ENCODE results near the gene COX15.
"Not testable (repeated sequence)": the region's sequence is repeated elsewhere in the genome, so short reads cannot be mapped to it uniquely, and the experiment has no call there.

The COX15 gene

GRCh38 chr10:99740260-99740659 lies 8.3 kb upstream of the COX15 start:
- H3K9me3 ChIP-seq, result peaks cover 0 to 10% (median 0%) of the 10 kb centered on the region in 3 donors
- H3K4me1 ChIP-seq, result peaks cover 0 to 27% (median 7%) of the 10 kb centered on the region in 4 donors
- no peak overlapping the region for H3K4me3 ChIP-seq
- H3K36me3 ChIP-seq, result peaks cover 72 to 80% (median 79%) of the 10 kb centered on the region in 3 donors
- TF ChIP-seq, protein P1, sequence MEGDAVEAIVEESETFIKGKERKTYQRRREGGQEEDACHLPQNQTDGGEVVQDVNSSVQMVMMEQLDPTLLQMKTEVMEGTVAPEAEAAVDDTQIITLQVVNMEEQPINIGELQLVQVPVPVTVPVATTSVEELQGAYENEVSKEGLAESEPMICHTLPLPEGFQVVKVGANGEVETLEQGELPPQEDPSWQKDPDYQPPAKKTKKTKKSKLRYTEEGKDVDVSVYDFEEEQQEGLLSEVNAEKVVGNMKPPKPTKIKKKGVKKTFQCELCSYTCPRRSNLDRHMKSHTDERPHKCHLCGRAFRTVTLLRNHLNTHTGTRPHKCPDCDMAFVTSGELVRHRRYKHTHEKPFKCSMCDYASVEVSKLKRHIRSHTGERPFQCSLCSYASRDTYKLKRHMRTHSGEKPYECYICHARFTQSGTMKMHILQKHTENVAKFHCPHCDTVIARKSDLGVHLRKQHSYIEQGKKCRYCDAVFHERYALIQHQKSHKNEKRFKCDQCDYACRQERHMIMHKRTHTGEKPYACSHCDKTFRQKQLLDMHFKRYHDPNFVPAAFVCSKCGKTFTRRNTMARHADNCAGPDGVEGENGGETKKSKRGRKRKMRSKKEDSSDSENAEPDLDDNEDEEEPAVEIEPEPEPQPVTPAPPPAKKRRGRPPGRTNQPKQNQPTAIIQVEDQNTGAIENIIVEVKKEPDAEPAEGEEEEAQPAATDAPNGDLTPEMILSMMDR (IDR thresholded peaks at IDR 0.05), result no peak
- no peak for DNase-seq
- intact Hi-C loops (cut with DNase I; ENCODE audit: low total_unique reads), result no loop called here
- no peaks in the 10 kb centered on the region for H3K27me3 ChIP-seq
- no peak overlapping the region for H3K27ac ChIP-seq

DNA sequence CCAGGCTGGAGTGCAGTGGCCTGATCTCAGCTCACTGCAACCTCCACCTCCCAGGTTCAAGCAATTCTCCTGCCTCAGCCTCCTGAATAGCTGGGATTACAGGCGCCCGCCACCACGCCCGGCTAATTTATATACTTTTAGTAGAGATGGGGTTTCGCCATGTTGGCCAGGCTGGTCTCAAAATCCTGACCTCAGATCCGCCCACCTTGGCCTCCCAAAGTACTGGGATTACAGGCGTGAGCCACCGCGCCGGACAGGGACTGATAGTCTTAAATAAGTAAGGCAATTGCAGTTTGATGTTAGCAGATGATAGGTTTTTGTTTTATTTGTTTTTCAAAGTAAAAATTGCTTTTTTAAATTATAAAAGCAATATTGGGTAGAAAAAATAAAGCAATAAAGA lies 2.2 kb upstream of the COX15 start:
- not testable (repeated sequence) for H3K4me3 ChIP-seq, DNase-seq
- intact Hi-C loops (cut with DNase I; ENCODE audit: low total_unique reads), result loop anchor here (5.0 kb wide), 1 partner anchor 112 kb away; the partner anchor contains the start of gene SLC25A28

DNA sequence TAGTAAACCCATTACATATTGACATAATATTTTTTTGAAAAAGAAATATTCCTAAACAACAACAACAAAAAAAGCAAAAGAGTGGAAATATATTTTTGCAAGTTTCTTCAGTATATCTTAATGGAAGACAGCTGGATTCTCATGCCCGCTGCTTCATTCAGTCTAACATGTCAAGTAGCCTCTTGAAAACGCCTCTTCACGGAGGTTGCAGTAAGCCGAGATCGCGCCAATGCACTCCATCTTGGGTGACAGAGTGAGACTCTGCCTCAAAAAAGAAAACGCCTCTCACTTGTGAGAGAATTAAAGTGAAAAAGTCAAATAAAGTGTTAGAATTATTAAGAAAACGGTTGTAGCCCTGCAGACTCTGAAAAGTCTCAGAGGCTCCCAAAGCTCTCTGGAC lies 1.4 kb upstream of the COX15 start:
- H3K4me1 ChIP-seq, result peaks cover 0 to 29% (median 19%) of the 10 kb centered on the region in 4 donors
- H3K27ac ChIP-seq, result no peak overlapping the region
- TF ChIP-seq, protein P1 (IDR thresholded peaks at IDR 0.05), result no peak
- H3K4me3 ChIP-seq, result peak overlapping the region; percentile 91 to 92
- H3K36me3 ChIP-seq, result peaks cover 13 to 25% (median 22%) of the 10 kb centered on the region in 3 donors
- H3K27me3 ChIP-seq, result no peaks in the 10 kb centered on the region
- DNase-seq, result no peak
- H3K9me3 ChIP-seq, result no peaks in the 10 kb centered on the region
- intact Hi-C loops (cut with DNase I; ENCODE audit: low total_unique reads), result loop anchor here (5.0 kb wide), 1 partner anchor 111 kb away; the partner anchor contains the start of gene SLC25A28

More for the DNA sequence above, 2.2 kb upstream of the COX15 start:
- Histone ChIP-seq H3K36me3 (peaks cover 20 to 27% (median 25%) of the 10 kb centered on the region in 3 donors), H3K4me1 (peaks cover 0 to 29% (median 19%) of the 10 kb centered on the region in 4 donors)
- H3K9me3 ChIP-seq, H3K27me3 ChIP-seq, H3K27ac ChIP-seq: not testable (repeated sequence)

GRCh38 chr10:99731306-99732032 lies 458 bp downstream of the COX15 start:
- no peak for DNase-seq
- TF ChIP-seq, protein P1 (IDR thresholded peaks at IDR 0.05), result peak in 1 of 2 experiments; percentile 11
- peak overlapping the region; percentile 92 to 95 for H3K27ac ChIP-seq
- H3K27me3 ChIP-seq, result no peaks in the 10 kb centered on the region
- H3K9me3 ChIP-seq, result no peaks in the 10 kb centered on the region
- peaks cover 11 to 27% (median 18%) of the 10 kb centered on the region in 3 donors for H3K36me3 ChIP-seq
- H3K4me1 ChIP-seq, result peaks cover 0 to 29% (median 19%) of the 10 kb centered on the region in 4 donors
- intact Hi-C loops (cut with DNase I; ENCODE audit: low total_unique reads), result loop anchor here (5.0 kb wide), 1 partner anchor 109 kb away; the partner anchor contains the start of gene SLC25A28
- H3K4me3 ChIP-seq, result peak overlapping the region; percentile 91 to 92

- Histone ChIP-seq H3K4me1 (peaks cover 0 to 29% (median 19%) of the 10 kb centered on the region in 4 donors), H3K36me3 (peaks cover 21 to 37% (median 23%) of the 10 kb centered on the region in 3 donors), H3K27ac (no peak overlapping the region), H3K4me3 (no peak overlapping the region), H3K27me3 (no peaks in the 10 kb centered on the region), H3K9me3 (no peaks in the 10 kb centered on the region)
- TF ChIP-seq, protein P1 (IDR thresholded peaks at IDR 0.05), result no peak
- DNase-seq, result no peak
- intact Hi-C loops (cut with DNase I; ENCODE audit: low total_unique reads), result loop anchor here (5.0 kb wide), 1 partner anchor 108 kb away; the partner anchor contains the start of gene SLC25A28
These were observed 1.9 kb downstream of the COX15 start for GRCh38 chr10:99730026-99730425.

- intact Hi-C loops (cut with DNase I; ENCODE audit: low total_unique reads), result no loop called here
- no peak for DNase-seq
- Histone ChIP-seq H3K4me3 (no peak overlapping the region), H3K27me3 (no peaks in the 10 kb centered on the region), H3K4me1 (no peaks in the 10 kb centered on the region), H3K27ac (no peak overlapping the region), H3K9me3 (no peaks in the 10 kb centered on the region), H3K36me3 (peaks cover 65 to 99% (median 95%) of the 10 kb centered on the region in 3 donors)
- TF ChIP-seq, protein P1 (IDR thresholded peaks at IDR 0.05), result no peak
These were observed 11.5 kb downstream of the COX15 start for GRCh38 chr10:99720387-99720786.
